AG04450 (cell line): ENCODE data around the gene AIPL1. TPM values are rescaled to one million over a fixed set of nuclear protein-coding genes. Genes with fewer than 3 reads are reported as not detected.

ENCODE experiments used
- CTCF ChIA-PET: fragments of 300-600, 350-600 bp; formaldehyde crosslinking; extraction: SDS; loops from one replicate; lab custom pipeline; 2022; ENCODE audit warnings: antibody characterized with exemption, inconsistent platforms; lab: Charles Lee
- POLR2A ChIA-PET: fragments of 350-600 bp; formaldehyde crosslinking; extraction: SDS; loops from one replicate; lab custom pipeline; 2021; ENCODE audit warnings: antibody characterized with exemption, inconsistent platforms; lab: Yijun Ruan, JAX
- DNase-seq: peaks from one replicate; pipeline ENCODE4 v3.0.0-alpha.2; 2011; ENCODE audit warnings: low read depth, low spot score
- H3K27ac ChIP-seq: one replicate; pipeline ENCODE4 v1.5.1; 2012; ENCODE audit warnings: low read depth, low read length, control low read depth
- H3K27me3 ChIP-seq: one replicate; pipeline ENCODE4 v1.6.0; 2012; ENCODE audit warnings: low read length; ENCODE audit not compliant: control insufficient read depth, insufficient read depth
- H3K4me3 ChIP-seq: 2 replicates; pipeline ENCODE4 v1.5.1; 2011; ENCODE audit warnings: mild to moderate bottlenecking, low read depth, low read length, control low read depth
- H3K9me3 ChIP-seq: 2 replicates; pipeline ENCODE4 v1.5.1; 2012; ENCODE audit warnings: low read length; ENCODE audit not compliant: control insufficient read depth, insufficient read depth
- CTCF ChIP-seq: IDR thresholded peaks from 2 replicates; pipeline ENCODE4 v1.5.1; 2011; ENCODE audit warnings: low read depth, low read length, control low read depth, inconsistent platforms
- polyA plus RNA-seq: library from polyadenylated mRNA; depleted of rRNA; stranded (reverse); fragments of >200 nt; gene quantifications from 2 replicates; pipeline ENCODE4 v1.2.3, GENCODE V29; 2011

Gene AIPL1
- polyA plus RNA-seq, 1 experiment, result not detected

DNA sequence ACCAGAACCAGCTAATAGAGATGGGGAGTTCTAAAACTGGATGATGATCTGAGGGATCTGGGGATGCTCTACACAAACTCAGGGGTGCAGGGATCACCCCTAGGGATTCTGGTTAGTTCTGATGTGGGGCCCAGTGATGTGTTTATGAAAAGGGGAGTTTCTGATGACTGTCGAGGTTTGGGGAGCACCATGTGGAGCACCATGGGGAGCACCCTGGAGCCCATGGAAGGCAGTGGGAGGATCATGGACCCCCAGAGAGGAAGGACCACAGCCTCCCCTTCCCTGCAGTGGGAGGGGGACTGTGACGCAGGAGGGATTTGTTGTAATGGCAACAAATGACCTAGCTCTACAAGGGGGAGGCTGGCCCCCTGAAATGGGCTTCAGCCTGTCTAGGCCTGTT lies 27.8 kb upstream of the AIPL1 start:
- TF ChIP-seq CTCF, result no peak
- H3K4me3 ChIP-seq, result no peak overlapping the region
- no peaks in the 10 kb centered on the region for H3K27me3 ChIP-seq
- no peak overlapping the region for H3K27ac ChIP-seq
- no peak for DNase-seq
- ChIA-PET POLR2A (no interaction called here), CTCF (interaction anchor here (1.0 kb wide), 1 partner anchor 10 kb away, joined by 6 read pairs; no protein-coding TSS in a partner anchor)
- no peaks in the 10 kb centered on the region for H3K9me3 ChIP-seq

DNA sequence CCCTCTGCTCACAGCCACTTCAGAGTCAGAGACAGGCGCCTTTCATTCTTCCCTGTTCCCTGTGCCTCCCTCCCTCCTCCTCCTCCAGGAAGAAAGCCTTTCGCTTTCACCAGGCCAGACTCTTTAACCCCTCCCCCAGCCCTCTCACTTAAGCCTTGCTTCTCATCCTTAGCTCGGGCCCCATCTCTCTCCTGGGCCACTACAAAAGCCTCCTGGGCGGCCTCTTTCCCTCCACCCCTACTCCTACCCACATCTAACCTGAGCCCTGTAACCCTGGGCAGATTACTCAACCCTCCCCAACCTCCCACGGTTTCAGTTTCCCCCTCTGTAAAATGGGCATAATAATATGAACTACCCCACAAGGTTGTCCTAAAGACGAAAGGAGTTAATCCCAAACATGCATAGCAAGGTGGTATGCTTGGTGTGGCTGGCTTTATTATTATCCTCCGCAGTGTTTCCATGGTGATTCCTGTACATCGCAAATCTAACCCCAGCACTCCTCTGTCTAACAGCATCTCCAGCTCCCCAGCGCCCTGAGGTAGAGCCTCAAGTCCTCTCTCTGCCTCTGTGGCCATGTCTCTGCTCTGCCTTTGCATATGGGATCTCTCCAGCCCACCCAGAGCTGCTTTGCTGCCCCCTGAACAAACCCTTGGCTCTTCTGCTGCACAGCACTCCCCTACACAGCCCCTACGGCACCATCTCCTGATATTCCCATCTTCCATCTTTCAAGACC lies 27.0 kb upstream of the AIPL1 start:
- Histone ChIP-seq H3K27ac (no peak overlapping the region), H3K4me3 (no peak overlapping the region), H3K27me3 (no peaks in the 10 kb centered on the region), H3K9me3 (no peaks in the 10 kb centered on the region)
- ChIA-PET POLR2A (no interaction called here), CTCF (interaction anchor here (1.0 kb wide), 1 partner anchor 10 kb away, joined by 6 read pairs; no protein-coding TSS in a partner anchor)
- TF ChIP-seq CTCF, result no peak
- no peak for DNase-seq

GRCh38 chr17:6461246-6461645 lies 26.3 kb upstream of the AIPL1 start:
- Histone ChIP-seq H3K27ac (no peak overlapping the region), H3K27me3 (no peaks in the 10 kb centered on the region), H3K9me3 (no peaks in the 10 kb centered on the region), H3K4me3 (no peak overlapping the region)
- ChIA-PET CTCF (no interaction called here), POLR2A (no interaction called here)
- no peak for DNase-seq
- no peak for TF ChIP-seq CTCF

GRCh38 chr17:6460531-6461161 lies 25.7 kb upstream of the AIPL1 start:
- CTCF ChIA-PET, result interaction anchor here (3.1 kb wide), 1 partner anchor 13 kb away, joined by 8 read pairs; no protein-coding TSS in a partner anchor
- DNase-seq, result no peak
- TF ChIP-seq CTCF, result no peak

GRCh38 chr17:6458460-6458950 lies 23.6 kb upstream of the AIPL1 start:
- H3K27ac ChIP-seq, result no peak overlapping the region
- no peaks in the 10 kb centered on the region; the same call in 1 of the 2 replicates for H3K9me3 ChIP-seq
- no peak for TF ChIP-seq CTCF
- DNase-seq, result no peak
- POLR2A ChIA-PET, result no interaction called here
- no peaks in the 10 kb centered on the region for H3K27me3 ChIP-seq
- CTCF ChIA-PET, result interaction anchor here (3.1 kb wide), 1 partner anchor 15 kb away, joined by 8 read pairs; no protein-coding TSS in a partner anchor
- no peak overlapping the region for H3K4me3 ChIP-seq

More at GRCh38 chr17:6460531-6461161, 25.7 kb upstream of the AIPL1 start:
- H3K9me3 ChIP-seq, result no peaks in the 10 kb centered on the region
- no peak overlapping the region for H3K27ac ChIP-seq
- H3K27me3 ChIP-seq, result no peaks in the 10 kb centered on the region
- no peak overlapping the region for H3K4me3 ChIP-seq
- POLR2A ChIA-PET, result no interaction called here
